Nephron (organoid): ENCODE data around the gene TCN2.
"Not testable (repeated sequence)": the region's sequence is repeated elsewhere in the genome, so short reads cannot be mapped to it uniquely, and the experiment has no call there.

Source experiments
- H3K27ac Mint-ChIP-seq, 3 experiments: 2 replicates each; pipeline ENCODE4 v1.8.0; 2020; ENCODE audit warnings: mixed read lengths in 3 of 3, mild to moderate bottlenecking in 2 of 3, moderate library complexity in 1 of 3
- H3K27me3 Mint-ChIP-seq: 2 replicates; pipeline ENCODE4 v1.8.0; 2021; ENCODE audit warnings: low read depth, mild to moderate bottlenecking, moderate library complexity, mixed read lengths
- H3K36me3 Mint-ChIP-seq: 2 replicates; pipeline ENCODE4 v1.8.0; 2020; ENCODE audit warnings: low read depth, mixed read lengths
- H3K4me1 Mint-ChIP-seq: 2 replicates; pipeline ENCODE4 v1.8.0; 2020; ENCODE audit warnings: mixed read lengths
- H3K4me3 Mint-ChIP-seq, 3 experiments: 2 replicates each; pipeline ENCODE4 v1.8.0; 2020; ENCODE audit warnings: mild to moderate bottlenecking in 3 of 3, mixed read lengths in 3 of 3, moderate library complexity in 2 of 3
- H3K9me3 Mint-ChIP-seq: 2 replicates; pipeline ENCODE4 v1.8.0; 2020; ENCODE audit warnings: mixed read lengths
- TF ChIP-seq, protein P1 (sequence below), 3 experiments: fragments of 200-600 bp; sonication (generic); IDR thresholded peaks; one replicate each; pipeline ENCODE4 v1.5.0; 2021; ENCODE audit warnings: antibody characterized with exemption in 3 of 3; ENCODE audit not compliant: unreplicated experiment in 3 of 3

TCN2 gene

DNA sequence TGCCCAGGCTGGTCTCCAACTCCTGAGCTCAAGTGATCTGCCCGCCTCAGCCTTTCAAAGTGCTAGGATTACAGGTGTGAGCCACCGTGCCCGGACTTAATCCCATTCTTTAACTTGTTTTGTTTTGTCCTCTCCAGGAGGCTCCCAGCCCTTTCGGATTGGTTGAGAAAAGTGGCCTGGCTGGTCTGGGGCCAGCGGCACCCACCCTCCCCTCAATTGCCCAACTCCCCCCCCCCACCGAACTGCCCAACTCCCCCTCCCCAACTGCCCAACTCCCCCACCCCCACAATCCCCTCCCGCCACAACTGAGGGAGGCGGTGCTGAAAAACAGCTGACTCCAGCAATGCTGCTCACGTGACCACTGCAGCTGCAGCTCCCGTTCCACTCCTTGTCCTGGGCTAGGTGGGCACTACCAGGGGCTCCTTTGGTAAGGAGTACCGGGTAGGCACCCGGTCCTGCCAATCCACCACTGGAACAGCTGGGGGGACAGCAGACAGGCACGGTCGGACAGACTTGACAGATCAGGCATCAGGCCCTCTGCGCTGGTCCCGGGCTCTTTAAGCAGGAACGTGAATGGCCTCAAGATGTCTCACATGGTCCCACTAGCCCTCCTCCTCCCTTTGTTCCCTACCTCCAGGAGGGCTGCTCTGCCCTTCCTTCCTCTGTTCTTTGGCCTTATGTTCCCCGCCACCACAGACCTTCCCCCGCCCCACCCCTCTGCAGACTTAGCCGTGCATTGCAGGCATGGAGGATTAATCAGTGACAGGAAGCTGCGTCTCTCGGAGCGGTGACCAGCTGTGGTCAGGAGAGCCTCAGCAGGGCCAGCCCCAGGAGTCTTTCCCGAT, at the start of gene TCN2:
Gene TCN2 (plus strand): TSS at position 720 of the 845 bp plus-strand sequence. CDS start 158 bp downstream, outside the sequence.
- Mint-ChIP-seq H3K27ac (peak within 1 kb of the TSS; percentile 95 to 99 (median 98)), H3K9me3 (no peaks in the 10 kb centered on the region), H3K27me3 (no peaks in the 10 kb centered on the region), H3K4me3 (peak within 1 kb of the TSS; percentile 90 to 91 (median 91)), H3K4me1 (peaks cover 28% of the 10 kb centered on the region), H3K36me3 (peaks cover 11% of the 10 kb centered on the region)
- TF ChIP-seq, protein P1, sequence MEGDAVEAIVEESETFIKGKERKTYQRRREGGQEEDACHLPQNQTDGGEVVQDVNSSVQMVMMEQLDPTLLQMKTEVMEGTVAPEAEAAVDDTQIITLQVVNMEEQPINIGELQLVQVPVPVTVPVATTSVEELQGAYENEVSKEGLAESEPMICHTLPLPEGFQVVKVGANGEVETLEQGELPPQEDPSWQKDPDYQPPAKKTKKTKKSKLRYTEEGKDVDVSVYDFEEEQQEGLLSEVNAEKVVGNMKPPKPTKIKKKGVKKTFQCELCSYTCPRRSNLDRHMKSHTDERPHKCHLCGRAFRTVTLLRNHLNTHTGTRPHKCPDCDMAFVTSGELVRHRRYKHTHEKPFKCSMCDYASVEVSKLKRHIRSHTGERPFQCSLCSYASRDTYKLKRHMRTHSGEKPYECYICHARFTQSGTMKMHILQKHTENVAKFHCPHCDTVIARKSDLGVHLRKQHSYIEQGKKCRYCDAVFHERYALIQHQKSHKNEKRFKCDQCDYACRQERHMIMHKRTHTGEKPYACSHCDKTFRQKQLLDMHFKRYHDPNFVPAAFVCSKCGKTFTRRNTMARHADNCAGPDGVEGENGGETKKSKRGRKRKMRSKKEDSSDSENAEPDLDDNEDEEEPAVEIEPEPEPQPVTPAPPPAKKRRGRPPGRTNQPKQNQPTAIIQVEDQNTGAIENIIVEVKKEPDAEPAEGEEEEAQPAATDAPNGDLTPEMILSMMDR (IDR thresholded peaks at IDR 0.05; ENCODE audit: unreplicated experiment in 3 of 3), result no peak

DNA sequence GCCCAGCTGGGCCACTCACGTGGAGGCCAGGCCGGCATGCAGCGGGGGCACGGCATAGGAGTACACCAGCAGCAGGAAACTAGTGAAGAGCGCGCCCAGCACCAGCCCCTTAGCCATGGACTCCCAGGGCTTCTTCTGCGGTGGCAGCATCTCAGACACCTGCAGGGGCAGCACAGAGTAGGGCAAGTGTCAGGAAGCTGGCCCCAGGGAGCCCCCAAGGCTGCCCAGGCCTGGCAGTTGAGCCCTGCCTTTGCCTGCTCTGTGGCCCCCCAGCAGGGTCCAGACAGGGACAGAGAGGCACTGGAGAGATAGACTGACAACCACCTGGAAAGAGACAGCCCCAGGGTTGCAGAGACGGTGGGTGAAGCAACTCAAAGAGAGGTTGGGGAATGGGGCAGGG, 49.7 kb upstream of the TCN2 start:
- H3K36me3 Mint-ChIP-seq, result no peaks in the 10 kb centered on the region
- TF ChIP-seq, protein P1 (IDR thresholded peaks at IDR 0.05; ENCODE audit: unreplicated experiment in 3 of 3), result no peak
- H3K4me1 Mint-ChIP-seq, result no peaks in the 10 kb centered on the region
- H3K9me3 Mint-ChIP-seq, result no peaks in the 10 kb centered on the region
- no peak overlapping the region for H3K4me3 Mint-ChIP-seq
- H3K27ac Mint-ChIP-seq, result peak overlapping the region in 1 of 3 experiments; percentile 76
- peaks cover 4% of the 10 kb centered on the region for H3K27me3 Mint-ChIP-seq

DNA sequence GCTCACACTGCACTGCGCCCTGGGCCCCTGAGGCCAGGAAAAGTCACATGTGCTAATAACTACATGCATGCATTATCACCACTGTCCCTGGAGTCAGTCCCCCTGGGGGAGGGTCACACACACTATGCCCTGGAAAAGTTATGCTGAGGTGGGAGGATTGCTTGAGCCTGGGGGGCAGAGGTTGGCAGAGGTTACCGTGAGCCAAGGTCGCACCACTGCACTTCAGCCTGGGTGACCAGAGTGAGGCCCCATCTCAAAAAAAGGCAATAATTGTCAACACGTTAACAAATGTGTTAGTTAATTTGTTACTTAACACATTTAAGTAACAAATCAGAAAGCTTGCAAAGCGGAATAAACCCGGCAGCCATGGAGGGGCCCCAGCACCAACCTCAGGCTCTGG, 47.1 kb upstream of the TCN2 start:
- Mint-ChIP-seq H3K4me1 (no peaks in the 10 kb centered on the region), H3K9me3 (no peaks in the 10 kb centered on the region), H3K4me3 (peak overlapping the region in 1 of 3 experiments; percentile 26), H3K27ac (peak overlapping the region in 2 of 3 experiments; percentile 51 to 92), H3K27me3 (peaks cover 9% of the 10 kb centered on the region), H3K36me3 (no peaks in the 10 kb centered on the region)
- TF ChIP-seq, protein P1 (IDR thresholded peaks at IDR 0.05; ENCODE audit: unreplicated experiment in 3 of 3), result no peak

DNA sequence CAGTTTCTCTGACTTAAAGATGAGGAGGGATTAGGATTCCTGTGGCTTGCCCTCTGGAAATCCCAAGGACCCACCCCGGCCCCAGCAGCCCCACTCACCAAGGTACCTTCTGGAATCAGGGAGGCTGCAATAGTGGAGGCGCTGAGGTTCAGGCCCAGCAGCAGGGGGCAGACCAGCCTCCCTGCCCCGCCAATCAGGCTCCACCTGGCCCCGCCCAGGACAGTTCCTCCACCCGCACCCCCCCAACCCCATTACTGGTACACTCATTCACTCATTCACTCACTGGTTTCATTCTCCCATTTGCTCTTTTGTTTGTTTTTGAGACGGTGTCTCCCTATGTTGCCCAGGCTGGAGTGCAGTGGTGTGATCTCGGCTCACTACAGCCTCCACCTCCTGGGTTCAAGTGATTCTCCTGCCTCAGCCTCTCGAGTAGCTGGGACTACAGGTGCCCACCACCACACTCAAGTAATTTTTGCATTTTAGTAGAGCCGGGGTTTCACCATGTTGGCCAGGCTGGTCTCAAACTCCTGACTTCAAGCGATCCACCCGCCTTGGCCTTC, 46.3 kb upstream of the TCN2 start:
- H3K36me3 Mint-ChIP-seq, H3K27me3 Mint-ChIP-seq, H3K9me3 Mint-ChIP-seq, H3K4me1 Mint-ChIP-seq, H3K4me3 Mint-ChIP-seq: not testable (repeated sequence)
- peak overlapping the region in 1 of 3 experiments; percentile 92 for H3K27ac Mint-ChIP-seq

DNA sequence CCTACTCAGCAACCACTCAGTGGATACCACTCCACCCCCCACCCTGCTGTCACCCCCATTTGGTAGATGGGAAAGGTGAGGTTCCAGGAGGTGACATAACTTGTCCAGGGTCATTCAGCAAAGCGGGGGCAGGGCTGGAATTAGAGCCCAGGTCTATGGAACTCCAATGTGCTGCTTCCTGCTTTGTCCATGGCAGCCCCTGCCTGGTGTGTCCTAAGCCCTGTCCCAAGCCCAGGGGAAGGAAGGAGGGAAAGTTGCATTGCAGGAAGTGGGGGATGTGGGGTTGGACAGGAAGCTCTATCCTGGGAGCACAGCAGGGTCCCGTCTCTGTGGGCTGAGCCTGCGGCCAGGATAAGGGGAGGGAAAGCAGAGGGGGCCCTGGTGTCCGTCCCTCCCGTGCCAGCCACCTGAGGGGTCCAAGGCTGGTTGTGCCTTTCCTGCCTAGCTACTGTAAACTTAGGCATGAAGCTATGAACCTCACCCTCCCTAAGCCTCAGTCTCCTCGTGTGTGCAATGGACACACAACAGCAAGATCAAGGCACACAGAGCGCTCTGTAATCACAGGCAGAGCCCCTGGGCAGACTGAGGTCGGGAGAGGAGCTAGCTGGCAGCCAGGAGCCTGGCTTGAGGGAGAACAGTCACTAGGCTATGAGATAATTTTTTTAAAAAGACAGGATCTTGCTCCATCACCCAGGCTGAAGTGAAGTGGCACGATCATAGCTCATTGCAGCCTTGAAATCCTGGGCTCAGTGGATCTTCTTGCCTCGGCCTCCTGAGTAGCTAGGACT, 45.4 kb upstream of the TCN2 start:
- Mint-ChIP-seq H3K27ac (peak overlapping the region in 1 of 3 experiments; percentile 92), H3K4me1 (no peaks in the 10 kb centered on the region), H3K4me3 (no peak overlapping the region), H3K27me3 (peaks cover 10% of the 10 kb centered on the region), H3K9me3 (no peaks in the 10 kb centered on the region), H3K36me3 (no peaks in the 10 kb centered on the region)
- TF ChIP-seq, protein P1 (IDR thresholded peaks at IDR 0.05; ENCODE audit: unreplicated experiment in 3 of 3), result no peak

DNA sequence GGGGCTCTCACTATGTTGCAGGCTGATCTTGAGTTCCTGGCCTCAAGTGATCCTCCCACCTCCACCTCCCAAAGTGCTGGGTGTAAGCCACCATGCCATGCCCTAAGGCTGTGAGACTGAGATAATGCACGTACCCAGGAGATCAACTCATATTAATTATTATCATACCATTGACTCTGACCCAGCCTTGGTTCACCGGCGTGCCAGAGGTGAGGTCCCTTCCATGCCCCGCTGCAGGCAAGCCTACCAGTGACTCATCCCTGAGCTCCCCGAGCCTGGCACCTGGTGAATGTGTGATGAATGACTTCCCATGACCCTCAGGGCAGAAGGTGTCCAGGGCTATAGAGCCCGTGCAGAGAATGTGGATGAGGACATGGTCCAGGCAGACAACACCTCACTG, 44.6 kb upstream of the TCN2 start:
- no peak overlapping the region for H3K4me3 Mint-ChIP-seq
- H3K27ac Mint-ChIP-seq, result no peak overlapping the region
- H3K27me3 Mint-ChIP-seq, result peaks cover 13% of the 10 kb centered on the region
- H3K9me3 Mint-ChIP-seq, result no peaks in the 10 kb centered on the region
- no peaks in the 10 kb centered on the region for H3K36me3 Mint-ChIP-seq
- H3K4me1 Mint-ChIP-seq, result no peaks in the 10 kb centered on the region
- TF ChIP-seq, protein P1 (IDR thresholded peaks at IDR 0.05; ENCODE audit: unreplicated experiment in 3 of 3), result no peak
